Activated naive CD8-positive, alpha-beta T cell treated with anti-CD3 and anti-CD28 coated beads, Interleukin-2, amount 50 U/mL, for 24 hours (primary cell): ENCODE data around the gene PSMA3.

Experiments used
- ATAC-seq: fragments of 150-1000 bp; cut with Tn5 transposase; one replicate; pipeline ENCODE4 v1.10.0; 2021
- DNase-seq: peaks from one replicate; pipeline ENCODE4 v3.0.0; 2021
- H3K27ac Mint-ChIP-seq: one replicate; pipeline ENCODE4 v1.8.0; 2021; ENCODE audit warnings: mild to moderate bottlenecking, mixed read lengths
- H3K27me3 Mint-ChIP-seq: one replicate; pipeline ENCODE4 v1.8.0; 2021; ENCODE audit warnings: mixed read lengths
- H3K36me3 Mint-ChIP-seq: one replicate; pipeline ENCODE4 v1.8.0; 2021; ENCODE audit warnings: low read depth, mixed read lengths
- H3K4me1 Mint-ChIP-seq: one replicate; pipeline ENCODE4 v1.8.0; 2021; ENCODE audit warnings: mixed read lengths
- H3K4me3 Mint-ChIP-seq: one replicate; pipeline ENCODE4 v1.8.0; 2021; ENCODE audit warnings: mild to moderate bottlenecking, moderate library complexity, mixed read lengths
- H3K9me3 Mint-ChIP-seq: one replicate; pipeline ENCODE4 v1.8.0; 2021; ENCODE audit warnings: mixed read lengths

PSMA3 gene

DNA sequence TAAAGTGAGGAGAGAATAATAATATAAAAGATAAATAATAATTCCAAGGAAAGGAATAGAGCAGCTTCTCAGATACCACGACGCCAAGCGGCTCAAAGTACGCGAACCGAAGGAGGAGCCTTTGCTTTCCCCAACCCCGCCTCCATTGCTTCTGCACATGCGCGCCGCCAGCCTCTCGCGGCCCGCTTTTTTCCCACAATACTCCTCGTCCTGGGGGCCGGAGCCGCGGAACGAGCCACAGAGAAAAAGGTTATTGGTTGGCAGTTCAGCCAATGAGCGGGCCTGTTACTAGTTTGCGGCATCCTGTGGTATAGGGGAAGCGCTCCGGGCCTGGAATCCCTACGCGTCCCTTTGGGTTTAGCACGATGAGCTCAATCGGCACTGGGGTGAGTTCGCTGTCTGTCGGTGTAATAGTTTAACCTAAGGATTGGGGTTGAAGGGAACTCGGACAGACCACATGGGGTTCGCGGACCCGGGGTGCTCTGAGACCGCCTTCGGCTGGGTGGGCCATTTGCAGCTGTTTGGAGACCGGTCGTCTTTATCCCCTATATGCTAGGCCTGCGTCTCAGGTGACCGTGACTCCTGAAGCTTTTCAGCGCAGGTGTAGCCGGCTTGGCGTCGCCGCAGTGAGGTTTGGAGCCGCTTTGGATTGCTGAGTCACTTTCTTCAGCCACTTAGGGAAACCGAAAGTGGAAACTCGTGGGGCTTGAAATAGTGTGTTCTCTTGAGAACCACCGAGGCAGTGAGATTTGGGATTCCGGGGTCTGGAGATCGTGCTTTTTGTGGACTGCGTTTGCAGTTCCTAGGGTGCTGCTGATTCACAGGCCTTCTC is at the start of gene PSMA3:
Gene PSMA3, plus strand, starts transcription at position 288 of the 832 bp plus-strand sequence. Its CDS starts 78 bp downstream, at position 366.
- Mint-ChIP-seq H3K9me3 (no peaks in the 10 kb centered on the region), H3K4me1 (peaks cover 51% of the 10 kb centered on the region), H3K4me3 (peak within 1 kb of the TSS; percentile 87), H3K36me3 (peaks cover 20% of the 10 kb centered on the region), H3K27me3 (peaks cover 3% of the 10 kb centered on the region), H3K27ac (peak within 1 kb of the TSS; percentile 91)
- DNase-seq (peak; percentile 97), ATAC-seq (peak; percentile 92)

GRCh38 chr14:58196198-58196597 is 48.4 kb upstream of the PSMA3 start:
- Mint-ChIP-seq H3K4me3 (no peak overlapping the region), H3K36me3 (no peaks in the 10 kb centered on the region), H3K4me1 (peaks cover 19% of the 10 kb centered on the region), H3K9me3 (no peaks in the 10 kb centered on the region), H3K27ac (no peak overlapping the region), H3K27me3 (no peaks in the 10 kb centered on the region)
- DNase-seq (no peak), ATAC-seq (no peak)

- Mint-ChIP-seq H3K27me3 (no peaks in the 10 kb centered on the region), H3K4me1 (peaks cover 28% of the 10 kb centered on the region), H3K4me3 (no peak overlapping the region), H3K27ac (no peak overlapping the region), H3K9me3 (no peaks in the 10 kb centered on the region), H3K36me3 (no peaks in the 10 kb centered on the region)
- ATAC-seq (no peak), DNase-seq (no peak)
Observed at GRCh38 chr14:58198086-58198485, 46.6 kb upstream of the PSMA3 start.

GRCh38 chr14:58199726-58200479 is 44.7 kb upstream of the PSMA3 start, which contains the start of gene ACTR10:
ACTR10 (plus strand) TSS chr14:58200149; CDS start chr14:58200218, 69 bp downstream.
- peak within 1 kb of the TSS; percentile 84 for H3K27ac Mint-ChIP-seq
- DNase-seq = peak; percentile 90
- no peaks in the 10 kb centered on the region for H3K36me3 Mint-ChIP-seq
- no peaks in the 10 kb centered on the region for H3K27me3 Mint-ChIP-seq
- peaks cover 28% of the 10 kb centered on the region for H3K4me1 Mint-ChIP-seq
- no peaks in the 10 kb centered on the region for H3K9me3 Mint-ChIP-seq
- ATAC-seq = peak; percentile 99
- H3K4me3 Mint-ChIP-seq = peak within 1 kb of the TSS; percentile 96

- peak overlapping the region; percentile 96 for H3K4me3 Mint-ChIP-seq
- no peaks in the 10 kb centered on the region for H3K36me3 Mint-ChIP-seq
- no peaks in the 10 kb centered on the region for H3K27me3 Mint-ChIP-seq
- peak; percentile 5 for ATAC-seq
- H3K9me3 Mint-ChIP-seq = no peaks in the 10 kb centered on the region
- peaks cover 28% of the 10 kb centered on the region for H3K4me1 Mint-ChIP-seq
- no peak for DNase-seq
- peak overlapping the region; percentile 84 for H3K27ac Mint-ChIP-seq
Observed at GRCh38 chr14:58200480-58200841, 44.2 kb upstream of the PSMA3 start.

- no peak for DNase-seq
Observed at GRCh38 chr14:58200846-58201245, 43.8 kb upstream of the PSMA3 start.

DNA sequence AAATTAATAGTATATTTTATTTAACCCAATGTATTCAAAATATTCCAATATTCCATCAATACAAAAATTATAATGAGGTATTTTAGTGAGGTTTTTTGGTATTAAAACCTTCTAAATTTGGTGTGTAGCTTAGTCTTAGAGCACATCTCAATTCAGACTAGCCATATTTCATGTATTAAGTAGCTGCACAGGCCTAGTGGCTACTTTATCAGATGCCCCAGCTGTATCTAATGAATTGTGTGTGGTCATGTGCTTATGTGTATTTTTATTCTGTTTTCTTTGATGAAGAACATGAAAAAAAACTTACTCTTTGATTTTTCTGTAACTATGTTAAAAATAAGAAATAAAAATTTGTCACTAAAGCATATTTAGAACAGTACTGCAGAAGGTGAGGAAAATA is 31.5 kb upstream of the PSMA3 start:
- Mint-ChIP-seq H3K36me3 (peaks cover 30% of the 10 kb centered on the region), H3K27me3 (no peaks in the 10 kb centered on the region), H3K27ac (no peak overlapping the region), H3K4me1 (peaks cover 6% of the 10 kb centered on the region), H3K4me3 (no peak overlapping the region), H3K9me3 (no peaks in the 10 kb centered on the region)
- ATAC-seq (no peak), DNase-seq (no peak)

More at GRCh38 chr14:58200846-58201245, 43.8 kb upstream of the PSMA3 start:
- Mint-ChIP-seq H3K4me1 (peaks cover 28% of the 10 kb centered on the region), H3K36me3 (no peaks in the 10 kb centered on the region), H3K27ac (peak overlapping the region; percentile 84), H3K4me3 (peak overlapping the region; percentile 96), H3K9me3 (no peaks in the 10 kb centered on the region), H3K27me3 (no peaks in the 10 kb centered on the region)
- ATAC-seq = no peak

DNA sequence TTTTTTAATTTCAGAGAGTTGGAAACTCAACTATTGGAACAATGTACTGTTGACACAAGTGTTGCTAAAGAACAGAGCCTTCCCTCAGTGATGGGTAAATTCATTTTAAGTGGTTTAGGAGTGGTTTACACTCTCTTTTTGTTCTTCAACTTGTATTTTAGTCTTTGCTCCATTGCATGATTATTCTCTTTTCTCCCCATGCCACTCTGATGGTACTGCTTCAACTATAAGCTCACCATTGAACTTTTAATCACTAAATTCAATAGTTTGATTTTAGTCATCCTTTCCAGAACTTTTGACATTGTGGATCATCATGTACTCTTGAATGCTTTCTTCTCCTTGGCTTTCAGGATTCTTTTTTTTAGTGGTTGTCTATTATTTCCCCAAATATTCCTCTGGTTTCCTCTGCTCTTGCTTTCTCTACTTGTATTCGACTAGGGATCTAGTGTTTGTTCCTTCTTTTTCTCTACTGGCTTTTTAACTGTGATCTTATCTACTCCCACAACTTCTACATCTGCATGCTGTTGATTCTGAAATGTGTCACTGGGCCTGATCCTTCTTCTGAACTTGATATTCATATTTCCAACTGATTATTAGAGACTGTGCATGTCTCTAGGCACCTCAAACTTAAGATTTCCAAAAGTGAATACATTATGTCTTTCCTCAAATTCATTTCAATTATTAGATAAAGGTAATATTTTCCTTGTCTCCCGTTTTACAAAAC is 29.3 kb upstream of the PSMA3 start:
- Mint-ChIP-seq H3K9me3 (no peaks in the 10 kb centered on the region), H3K4me3 (no peak overlapping the region), H3K27ac (peak overlapping the region; percentile 47), H3K4me1 (peaks cover 6% of the 10 kb centered on the region), H3K27me3 (no peaks in the 10 kb centered on the region), H3K36me3 (peaks cover 27% of the 10 kb centered on the region)
- ATAC-seq = no peak
- no peak for DNase-seq

DNA sequence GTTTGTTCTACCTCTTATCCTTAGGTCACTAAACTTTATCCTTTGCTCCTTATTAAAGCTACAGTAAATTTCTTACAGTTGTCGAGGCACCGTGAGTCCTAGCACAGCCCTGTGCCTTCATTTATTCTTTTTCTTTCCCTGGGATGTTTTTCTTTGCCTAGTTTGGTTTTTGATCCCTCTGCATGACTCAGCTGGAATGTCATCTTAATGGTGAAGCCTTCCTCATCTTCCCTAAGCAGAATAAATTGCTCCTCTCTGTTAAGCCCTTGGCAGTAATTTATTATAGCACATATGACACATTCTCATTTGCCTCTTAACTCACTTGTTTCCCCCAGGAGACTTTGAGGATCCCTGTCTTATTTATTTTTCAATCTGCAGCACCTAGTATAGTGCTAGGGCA is 28.1 kb upstream of the PSMA3 start:
- DNase-seq (no peak), ATAC-seq (no peak)
- H3K27me3 Mint-ChIP-seq = no peaks in the 10 kb centered on the region
- peaks cover 29% of the 10 kb centered on the region for H3K36me3 Mint-ChIP-seq
- no peaks in the 10 kb centered on the region for H3K9me3 Mint-ChIP-seq
- peaks cover 6% of the 10 kb centered on the region for H3K4me1 Mint-ChIP-seq
- no peak overlapping the region for H3K27ac Mint-ChIP-seq
- H3K4me3 Mint-ChIP-seq = no peak overlapping the region

GRCh38 chr14:58227096-58227819 is 17.4 kb upstream of the PSMA3 start:
- Mint-ChIP-seq H3K9me3 (no peaks in the 10 kb centered on the region), H3K27me3 (no peaks in the 10 kb centered on the region), H3K4me1 (no peaks in the 10 kb centered on the region), H3K4me3 (no peak overlapping the region), H3K27ac (no peak overlapping the region), H3K36me3 (peaks cover 13% of the 10 kb centered on the region)
- no peak for DNase-seq
- no peak for ATAC-seq

GRCh38 chr14:58238252-58239243 is 6.1 kb upstream of the PSMA3 start:
- Mint-ChIP-seq H3K27ac (no peak overlapping the region), H3K9me3 (no peaks in the 10 kb centered on the region), H3K4me1 (peaks cover 23% of the 10 kb centered on the region), H3K36me3 (peaks cover 2% of the 10 kb centered on the region), H3K4me3 (no peak overlapping the region), H3K27me3 (peaks cover 2% of the 10 kb centered on the region)
- ATAC-seq = peak; percentile 12
- DNase-seq = peak; percentile 23

GRCh38 chr14:58239244-58240195 is 5.1 kb upstream of the PSMA3 start:
- Mint-ChIP-seq H3K4me3 (no peak overlapping the region), H3K9me3 (no peaks in the 10 kb centered on the region), H3K4me1 (peaks cover 28% of the 10 kb centered on the region), H3K36me3 (peaks cover 2% of the 10 kb centered on the region), H3K27me3 (peaks cover 2% of the 10 kb centered on the region), H3K27ac (no peak overlapping the region)
- ATAC-seq = peak; percentile 40
- peak; percentile 80 for DNase-seq
